H1 (cell line): Measurements from ENCODE around the gene AATK. TPM values are rescaled to one million over a fixed set of nuclear protein-coding genes. Genes with fewer than 3 reads are reported as not detected.

Source experiments
- CTCF ChIA-PET: fragments of 300-600 bp; sonication (Branson Sonifier 250); formaldehyde crosslinking; loops from one replicate; lab custom pipeline; 2021; ENCODE audit not compliant: partially characterized antibody; lab: Charles Lee
- POLR2A ChIA-PET: fragments of 300-600 bp; sonication (Branson Sonifier 250); formaldehyde crosslinking; loops from one replicate; lab custom pipeline; 2021; ENCODE audit warnings: inconsistent platforms; ENCODE audit not compliant: partially characterized antibody; lab: Charles Lee
- DNase-seq, 2 experiments: peaks; one replicate each; pipeline versions ENCODE4 v3.0.0 to v3.0.0-alpha.2; 2010 to 2022; ENCODE audit warnings: low spot score in 2 of 2, low read depth in 1 of 2, mixed read lengths in 1 of 2
- FAIRE-seq: peaks from 2 replicates; lab custom pipeline; 2011; peaks lifted over from hg19 to GRCh38; lab: Jason Lieb, UNC
- H2AFZ ChIP-seq: 2 replicates; pipeline ENCODE4 v1.8.1; 2012; ENCODE audit warnings: low read length, inconsistent platforms
- H2AK5ac ChIP-seq: 2 replicates; pipeline ENCODE4 v1.6.1; 2013; ENCODE audit warnings: low read depth, low read length
- H2BK120ac ChIP-seq: replicated peaks from 2 replicates; pipeline ENCODE3; 2013; ENCODE audit warnings: low read depth, low read length, inconsistent platforms
- H2BK12ac ChIP-seq: 2 replicates; pipeline ENCODE4 v1.6.1; 2013; ENCODE audit warnings: low read depth, low read length
- H2BK15ac ChIP-seq: 2 replicates; pipeline ENCODE4 v1.6.1; 2013; ENCODE audit warnings: low read length
- H2BK20ac ChIP-seq: 2 replicates; pipeline ENCODE4 v1.6.1; 2013; ENCODE audit warnings: low read length
- H2BK5ac ChIP-seq: 2 replicates; pipeline ENCODE4 v1.6.1; 2013; ENCODE audit warnings: low read depth, low read length
- H3K14ac ChIP-seq: 2 replicates; pipeline ENCODE4 v1.6.1; 2013; ENCODE audit warnings: inconsistent platforms; ENCODE audit not compliant: insufficient read length
- H3K18ac ChIP-seq: 2 replicates; pipeline ENCODE4 v1.6.1; 2013; ENCODE audit warnings: low read length; ENCODE audit errors: extremely low read depth
- H3K23ac ChIP-seq: 2 replicates; pipeline ENCODE4 v1.6.1; 2013; ENCODE audit warnings: inconsistent platforms; ENCODE audit not compliant: insufficient read length
- H3K23me2 ChIP-seq: 2 replicates; pipeline ENCODE4 v1.6.1; 2013; ENCODE audit warnings: low read depth, low read length
- H3K27ac ChIP-seq: 2 replicates; pipeline ENCODE4 v1.6.1; 2011; ENCODE audit warnings: low read depth, low read length, inconsistent platforms
- H3K27me3 ChIP-seq, 4 experiments: replicated peaks in 1 of 4; 1 replicate in 1 of 4; 2 replicates in 3 of 4; pipeline versions ENCODE4 v1.6.1 to v1.8.1; 2011 to 2013; ENCODE audit warnings: low read length in 3 of 4, mild to moderate bottlenecking in 3 of 4, inconsistent platforms in 2 of 4, mixed read lengths in 2 of 4, moderate library complexity in 1 of 4; ENCODE audit not compliant: control insufficient read depth in 3 of 4, insufficient read depth in 3 of 4; ENCODE audit errors: extremely low read depth in 1 of 4
- H3K36me3 ChIP-seq, 4 experiments: 2 replicates each; pipeline versions ENCODE4 v1.6.1 to v1.8.1; 2011 to 2013; ENCODE audit warnings: mild to moderate bottlenecking in 4 of 4, low read length in 3 of 4, moderate library complexity in 2 of 4, control low read depth in 1 of 4, inconsistent platforms in 1 of 4; ENCODE audit not compliant: insufficient read depth in 4 of 4, control insufficient read depth in 2 of 4
- H3K4ac ChIP-seq: replicated peaks from 2 replicates; pipeline ENCODE3; 2013; ENCODE audit warnings: low read length, low read depth, mixed read lengths, inconsistent platforms; ENCODE audit not compliant: insufficient read length
- H3K4me1 ChIP-seq, 4 experiments: replicated peaks in 1 of 4; 1 replicate in 1 of 4; 2 replicates in 3 of 4; pipeline versions ENCODE4 v1.6.1 to v1.8.1; 2011 to 2013; ENCODE audit warnings: low read length in 3 of 4, inconsistent platforms in 2 of 4, mixed read lengths in 1 of 4; ENCODE audit not compliant: insufficient read depth in 4 of 4, control insufficient read depth in 3 of 4
- H3K4me2 ChIP-seq, 2 experiments: 2 replicates each; pipeline versions ENCODE4 v1.6.1 to v1.8.1; 2011 to 2013; ENCODE audit warnings: low read depth in 2 of 2, low read length in 2 of 2, control low read depth in 1 of 2, inconsistent platforms in 1 of 2, mild to moderate bottlenecking in 1 of 2; ENCODE audit not compliant: insufficient read depth in 1 of 2
- H3K4me3 ChIP-seq, 4 experiments: fragments of 200-600, 300-600 bp in 1 of 4; sonication (generic), shearing (Covaris generic), sonication (Bioruptor Twin) in 1 of 4; 2 replicates each; pipeline versions ENCODE4 v1.5.1 to v1.8.1; 2011 to 2016; ENCODE audit warnings: low read length in 4 of 4, low read depth in 3 of 4, control low read depth in 2 of 4, inconsistent platforms in 2 of 4, mild to moderate bottlenecking in 2 of 4, mixed read lengths in 1 of 4, moderate library complexity in 1 of 4; ENCODE audit not compliant: insufficient read depth in 2 of 4; ENCODE audit errors: extremely low read depth in 1 of 4
- H3K56ac ChIP-seq: replicated peaks from 2 replicates; pipeline ENCODE3; 2013; ENCODE audit warnings: low read depth, mild to moderate bottlenecking, mixed read lengths, low read length, inconsistent platforms; ENCODE audit not compliant: insufficient read length
- H3K79me1 ChIP-seq: 2 replicates; pipeline ENCODE4 v1.6.1; 2013; ENCODE audit warnings: low read depth, low read length, control low read depth
- H3K79me2 ChIP-seq, 2 experiments: 2 replicates each; pipeline versions ENCODE4 v1.6.1 to v1.8.1; 2012 to 2013; ENCODE audit warnings: low read length in 2 of 2, mild to moderate bottlenecking in 2 of 2, inconsistent platforms in 1 of 2; ENCODE audit not compliant: insufficient read depth in 2 of 2, control insufficient read depth in 1 of 2
- H3K9ac ChIP-seq, 4 experiments: replicated peaks in 1 of 4; 1 replicate in 1 of 4; 2 replicates in 3 of 4; pipeline versions ENCODE4 v1.6.1 to v1.8.1; 2011 to 2013; ENCODE audit warnings: low read depth in 3 of 4, low read length in 3 of 4, control low read depth in 2 of 4, mild to moderate bottlenecking in 2 of 4, moderate library complexity in 2 of 4, inconsistent platforms in 1 of 4; ENCODE audit errors: extremely low read depth in 1 of 4
- H3K9me3 ChIP-seq, 2 experiments: 2 replicates each; pipeline versions ENCODE4 v1.6.1 to v1.8.1; 2012 to 2013; ENCODE audit warnings: mild to moderate bottlenecking in 2 of 2, moderate library complexity in 2 of 2, control low read depth in 1 of 2, inconsistent platforms in 1 of 2, low read depth in 1 of 2, low read length in 1 of 2, mixed read lengths in 1 of 2; ENCODE audit not compliant: insufficient read depth in 2 of 2
- H4K20me1 ChIP-seq, 2 experiments: replicated peaks in 1 of 2; 2 replicates each; pipeline versions ENCODE3 to v1.8.1; 2011 to 2013; ENCODE audit warnings: inconsistent platforms in 2 of 2, low read length in 2 of 2, mild to moderate bottlenecking in 1 of 2; ENCODE audit not compliant: insufficient read depth in 2 of 2, control insufficient read depth in 1 of 2
- H4K5ac ChIP-seq: 2 replicates; pipeline ENCODE4 v1.6.1; 2013; ENCODE audit warnings: low read length, low read depth, mixed read lengths, inconsistent platforms; ENCODE audit not compliant: insufficient read length
- H4K8ac ChIP-seq: 2 replicates; pipeline ENCODE4 v1.8.0; 2013; ENCODE audit warnings: mild to moderate bottlenecking, moderate library complexity, low read length, inconsistent platforms; ENCODE audit not compliant: insufficient read depth; ENCODE audit errors: extremely low read depth
- H4K91ac ChIP-seq: replicated peaks from 2 replicates; pipeline ENCODE3; 2013; ENCODE audit warnings: low read length, mixed read lengths, inconsistent platforms; ENCODE audit not compliant: insufficient read length
- CBX5 ChIP-seq: fragments of 300-800, 300-1000 bp; sonication (generic); IDR thresholded peaks from 2 replicates; pipeline ENCODE4 v1.7.1; 2016; ENCODE audit warnings: antibody characterized with exemption, low read length, low read depth
- CTBP2 ChIP-seq: IDR thresholded peaks from 2 replicates; pipeline ENCODE4 v1.7.0; 2011; ENCODE audit warnings: borderline replicate concordance, mild to moderate bottlenecking, moderate library complexity, mixed read lengths, low read length; ENCODE audit not compliant: insufficient read depth, insufficient read length
- GABPA ChIP-seq: IDR thresholded peaks from 2 replicates; pipeline ENCODE4 v1.6.1; 2011; ENCODE audit warnings: mild to moderate bottlenecking, low read length, moderate library complexity, borderline replicate concordance; ENCODE audit not compliant: insufficient read depth
- WGBS, 2 experiments: shearing (Covaris generic) in 1 of 2; methylation state at CpG; one replicate each; pipeline versions ENCODE4 v1.1.6 to v1.1.7; 2013 to 2015; ENCODE audit warnings: low lambda C conversion rate in 2 of 2, mixed read lengths in 2 of 2, inconsistent platforms in 1 of 2, low coverage in 1 of 2, missing lambda C conversion rate in 1 of 2; ENCODE audit not compliant: insufficient replicate concordance in 2 of 2, insufficient coverage in 1 of 2, insufficient read length in 1 of 2; ENCODE audit errors: extremely low coverage in 1 of 2, missing lambda C conversion rate in 1 of 2; 5-methylcytosine and 5-hydroxymethylcytosine counted together
- polyA plus RNA-seq, 7 experiments: library from polyadenylated mRNA; depleted of rRNA in 3 of 7; stranded (reverse) in 5 of 7; unstranded in 2 of 7; fragments of >200 nt in 5 of 7; fragments of 200-250 nt in 2 of 7; gene quantifications; 1 replicate in 5 of 7; 2 replicates in 1 of 7; 4 replicates in 1 of 7; pipeline versions ENCODE4 v1.2.1 to v1.2.3, GENCODE V29; 2011 to 2013; ENCODE audit warnings: missing spikeins in 2 of 7, mixed read lengths in 2 of 7
- total RNA-seq: library from RNA; stranded (reverse); fragmentation: NEBNext Ultra II Directional; extraction: Animal tissue kit (Norgen Biotek cat#: 25700); gene quantifications from 2 replicates; pipeline ENCODE4 v1.2.1, GENCODE V29; 2021

Gene AATK
- total and polyA plus RNA-seq, 2 of the 8 experiments (the other 6 are each of a cell fraction or from before 2014, with no cell fraction given), result 1.7 to 3.5 TPM

DNA sequence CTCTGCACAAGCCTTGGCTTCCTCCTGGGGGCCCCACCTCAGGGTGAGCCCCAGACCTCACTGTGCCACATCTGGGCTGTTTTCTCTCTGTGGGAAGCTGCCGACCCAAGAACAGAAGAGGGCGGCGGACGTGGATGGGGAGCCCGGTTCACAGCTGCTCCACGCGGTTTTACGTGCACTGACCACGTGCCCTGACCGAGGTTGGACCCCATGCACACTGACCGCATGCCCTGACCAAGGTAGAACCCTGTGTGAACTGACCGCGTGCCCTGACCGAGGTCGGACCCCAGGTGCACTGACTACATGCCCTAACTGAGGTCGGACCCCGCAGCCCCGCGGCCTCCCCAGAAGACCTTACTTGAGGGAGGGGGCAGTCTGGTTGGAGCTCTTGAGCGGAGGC is 37.1 kb upstream of the AATK start:
- FAIRE-seq, result no peak
- Histone ChIP-seq H2AFZ (no peak overlapping the region), H3K14ac (no peak overlapping the region), H3K36me3 (peaks cover 0 to 10% (median 4%) of the 10 kb centered on the region in 4 experiments; a peak in 4 of 8 replicates), H2BK120ac (no peak overlapping the region), H3K27me3 (no peaks in the 10 kb centered on the region), H3K9ac (no peak overlapping the region), H4K5ac (no peak overlapping the region), H2BK5ac (no peak overlapping the region), H2BK20ac (no peak overlapping the region), H3K23me2 (peaks cover 3% of the 10 kb centered on the region; the same call in 1 of the 2 replicates), H2AK5ac (no peak overlapping the region), H3K18ac (no peak overlapping the region), H3K23ac (no peak overlapping the region), H3K79me2 (no peaks in the 10 kb centered on the region), H3K4me2 (no peak overlapping the region), H4K20me1 (peaks cover 0 to 12% of the 10 kb centered on the region in 2 experiments), H2BK12ac (no peak overlapping the region), H3K27ac (no peak overlapping the region), H4K8ac (no peak overlapping the region; the same call in 1 of the 2 replicates), H3K9me3 (no peaks in the 10 kb centered on the region), H3K4me1 (no peaks in the 10 kb centered on the region; a peak in 1 of 7 replicates), H2BK15ac (no peak overlapping the region), H3K56ac (no peak overlapping the region), H4K91ac (no peak overlapping the region), H3K4me3 (no peak overlapping the region), H3K79me1 (no peaks in the 10 kb centered on the region), H3K4ac (no peak overlapping the region)
- 90% methylated on average over 10 of the region's 20 CpGs; no CpG with 5 or more reads in 1 of the 2 experiments for WGBS, 2 experiments
- no peak for DNase-seq
- CTCF ChIA-PET, result interaction anchor here (0.9 to 2.1 kb wide), 8 partner anchors 10 to 82 kb away, joined by 3 to 7 read pairs (median 4); no protein-coding TSS in a partner anchor
- POLR2A ChIA-PET, result interaction anchor here (0.7 to 1.0 kb wide), 2 partner anchors 18 kb away, joined by 3 read pairs; no protein-coding TSS in a partner anchor
- TF ChIP-seq CTBP2 (no peak), CBX5 (no peak), GABPA (no peak)
